HG02981 (cell line): Measurements from ENCODE around the gene C16orf54.
"Not testable (repeated sequence)": the region's sequence is repeated elsewhere in the genome, so short reads cannot be mapped to it uniquely, and the experiment has no call there.

ENCODE experiments used
- ATAC-seq: cut with Tn5 transposase; IDR thresholded peaks from one replicate; pipeline ENCODE4 v1.9.1; 2021; ENCODE audit warnings: mild to moderate bottlenecking, moderate library complexity; ENCODE audit not compliant: unreplicated experiment

The C16orf54 gene

DNA sequence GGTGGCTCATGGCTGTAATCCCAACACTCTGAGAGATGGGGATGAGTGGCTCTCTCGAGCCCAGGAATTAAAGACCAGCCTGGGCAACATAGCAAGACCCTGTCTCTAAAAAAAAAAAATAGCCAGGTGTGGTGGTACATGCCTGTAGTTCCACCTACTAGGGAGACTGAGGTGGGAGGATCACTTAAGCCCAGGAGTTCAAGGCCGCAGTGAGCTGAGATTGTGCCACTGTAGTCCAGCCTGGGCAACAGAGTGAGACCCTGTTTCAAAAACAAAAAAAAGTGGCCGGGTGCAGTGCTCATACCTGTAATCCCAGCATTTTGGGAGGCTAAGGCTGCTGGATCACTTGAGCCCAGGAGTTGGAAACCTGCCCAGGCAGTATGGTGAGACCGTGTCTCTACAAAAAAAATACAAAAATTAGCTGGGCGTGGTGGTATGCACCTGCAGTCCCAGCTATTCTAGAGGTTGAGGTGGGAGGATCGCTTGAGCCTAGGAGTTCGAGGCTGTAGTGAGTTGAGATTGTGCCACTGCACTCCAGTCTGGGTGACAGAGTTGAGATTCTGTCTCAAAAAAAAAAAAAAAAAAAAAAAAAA, 3.0 kb downstream of the C16orf54 start:
- ATAC-seq, result no peak

DNA sequence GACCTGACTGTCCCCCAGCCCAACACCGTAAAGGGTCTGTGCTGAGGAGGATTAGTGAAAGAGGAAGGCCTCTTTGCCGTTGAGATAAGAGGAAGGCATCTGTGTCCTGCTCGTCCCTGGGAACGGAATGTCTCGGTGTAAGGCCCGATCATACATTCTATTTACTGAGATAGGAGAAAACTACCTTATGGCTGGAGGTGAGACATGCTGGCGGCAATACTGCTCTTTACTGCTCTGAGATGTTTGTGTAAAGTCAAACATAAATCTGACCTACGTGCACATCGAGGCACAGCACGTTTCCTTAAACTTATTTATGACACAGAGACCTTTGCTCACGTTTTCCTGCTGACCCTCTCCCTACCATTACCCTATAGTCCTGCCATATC, 5.2 kb downstream of the C16orf54 start:
- not testable (repeated sequence) for ATAC-seq

DNA sequence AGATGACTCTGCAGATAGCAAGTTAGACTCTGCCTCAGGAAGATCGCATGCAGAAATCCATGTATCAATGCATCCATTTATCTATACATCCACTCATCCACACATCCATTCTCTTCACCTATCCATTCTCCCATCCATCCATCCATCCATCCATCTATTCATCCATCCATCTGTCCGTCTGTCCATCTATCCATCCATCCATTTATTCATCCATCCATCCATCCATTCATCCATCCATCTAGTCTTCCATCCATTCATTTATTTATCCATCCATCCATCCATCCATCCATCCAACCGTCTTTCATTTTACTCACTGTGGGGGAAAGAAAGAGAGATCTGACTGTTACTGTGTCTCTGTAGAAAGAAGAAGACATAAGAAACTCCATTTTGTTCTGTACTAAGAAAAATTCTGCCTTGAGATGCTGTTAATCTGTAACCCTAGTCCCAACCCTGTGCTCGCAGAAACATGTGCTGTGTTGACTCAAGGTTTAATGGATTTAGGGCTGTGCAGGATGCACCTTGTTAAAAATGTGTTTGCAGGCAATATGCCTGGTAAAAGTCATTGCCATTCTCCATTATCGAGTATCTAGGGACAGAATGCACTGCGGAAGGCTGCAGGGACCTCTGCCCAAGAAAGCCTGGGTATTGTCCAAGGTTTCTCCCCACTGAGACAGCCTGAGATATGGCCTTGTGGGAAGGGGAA, 5.7 kb downstream of the C16orf54 start:
- ATAC-seq, result not testable (repeated sequence)

DNA sequence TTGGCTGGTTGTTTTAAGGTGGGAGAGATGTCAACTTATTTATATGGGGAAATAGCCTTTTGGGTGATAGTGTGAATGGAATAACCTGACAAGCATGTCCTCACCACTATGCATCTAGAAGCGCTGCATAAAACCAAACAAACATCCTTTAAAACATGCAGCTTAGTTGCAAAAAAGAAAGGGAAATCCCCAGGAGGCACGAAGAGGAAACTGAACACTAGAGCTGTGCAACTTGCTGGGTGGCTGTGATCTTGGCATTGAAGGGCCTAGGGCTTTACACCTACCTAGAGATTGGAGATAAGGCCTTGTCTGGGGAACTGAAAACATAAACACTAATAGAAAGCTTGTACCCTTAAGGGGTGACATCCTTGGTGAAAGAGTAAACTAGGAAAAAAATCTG, 7.3 kb downstream of the C16orf54 start:
- no peak for ATAC-seq

DNA sequence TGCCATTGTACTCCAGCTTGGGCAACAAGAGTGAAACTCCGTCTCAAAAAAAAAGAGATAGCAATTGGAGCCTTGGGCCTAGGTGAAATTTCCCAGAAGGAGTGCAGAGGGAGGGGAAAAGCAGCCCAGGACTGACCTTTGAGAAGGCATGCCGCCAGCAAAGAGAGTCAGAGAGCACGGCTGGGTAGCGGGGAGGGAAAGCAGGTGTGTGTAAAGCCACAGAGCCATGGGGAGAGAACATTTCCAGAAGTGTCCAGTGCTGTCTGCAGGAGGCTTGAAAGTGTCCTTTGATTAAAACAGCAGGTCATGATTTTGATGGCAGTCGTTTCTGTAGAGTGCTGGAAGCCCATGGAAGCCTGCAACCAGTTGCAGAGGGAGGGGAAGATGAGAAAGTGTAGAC, 8.1 kb downstream of the C16orf54 start:
- ATAC-seq, result no peak

DNA sequence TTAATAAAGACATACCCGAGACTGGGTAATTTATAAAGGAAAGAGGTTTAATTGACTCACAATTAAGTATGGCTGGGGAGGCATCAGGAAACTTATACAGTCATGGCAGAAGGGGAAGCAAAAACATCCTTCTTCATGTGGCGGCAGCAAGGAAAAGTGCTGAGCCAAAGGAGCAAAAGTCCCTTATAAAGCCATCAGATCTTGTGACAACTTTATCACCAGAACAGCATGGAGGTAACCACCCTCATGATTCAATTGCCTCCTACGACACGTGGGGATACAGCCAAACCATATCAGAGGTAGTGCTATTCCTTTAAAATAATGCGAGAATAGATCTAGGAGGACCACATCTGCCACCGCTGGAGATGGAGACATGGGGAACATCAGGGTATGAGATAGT, 9.0 kb downstream of the C16orf54 start:
- ATAC-seq, result no peak

DNA sequence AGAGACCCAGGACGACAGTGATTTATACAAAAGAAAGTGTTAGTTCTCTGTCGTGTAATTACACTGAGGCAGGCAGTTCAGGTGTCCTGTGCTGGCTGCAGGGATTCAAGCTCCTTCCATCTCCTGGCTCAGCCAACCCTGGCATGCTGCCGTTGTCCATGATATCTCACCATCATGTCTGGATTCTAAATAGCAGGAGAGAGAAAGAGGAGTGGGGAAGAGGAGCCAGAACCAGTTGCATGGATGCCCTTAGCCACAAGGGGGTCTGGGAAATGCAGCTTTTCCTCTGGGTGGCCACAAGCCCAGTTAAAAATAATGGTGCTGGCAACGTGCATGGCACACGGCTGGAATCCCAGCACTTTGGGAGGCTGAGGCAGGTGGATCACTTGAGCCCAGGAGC, 9.7 kb downstream of the C16orf54 start:
- no peak for ATAC-seq

DNA sequence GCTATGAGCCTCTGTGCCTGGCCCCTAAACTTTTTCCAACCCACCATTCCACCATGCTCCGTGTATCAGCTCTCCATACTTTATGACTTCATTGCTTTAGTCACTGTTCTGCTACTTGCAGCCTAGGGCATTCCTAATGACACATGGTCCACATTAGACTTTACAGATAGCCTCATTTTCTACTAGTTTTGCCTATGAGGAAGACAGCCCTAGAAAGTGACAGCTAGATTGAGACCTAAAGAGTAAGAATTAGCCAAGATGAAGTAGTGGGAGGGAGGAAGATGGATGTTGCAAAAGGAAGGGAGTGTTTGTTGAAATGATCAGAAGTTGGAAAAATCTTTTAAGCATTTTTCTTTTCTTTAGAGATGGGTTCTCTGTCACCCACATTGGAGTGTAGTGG, 11.0 kb downstream of the C16orf54 start:
- ATAC-seq, result no peak

DNA sequence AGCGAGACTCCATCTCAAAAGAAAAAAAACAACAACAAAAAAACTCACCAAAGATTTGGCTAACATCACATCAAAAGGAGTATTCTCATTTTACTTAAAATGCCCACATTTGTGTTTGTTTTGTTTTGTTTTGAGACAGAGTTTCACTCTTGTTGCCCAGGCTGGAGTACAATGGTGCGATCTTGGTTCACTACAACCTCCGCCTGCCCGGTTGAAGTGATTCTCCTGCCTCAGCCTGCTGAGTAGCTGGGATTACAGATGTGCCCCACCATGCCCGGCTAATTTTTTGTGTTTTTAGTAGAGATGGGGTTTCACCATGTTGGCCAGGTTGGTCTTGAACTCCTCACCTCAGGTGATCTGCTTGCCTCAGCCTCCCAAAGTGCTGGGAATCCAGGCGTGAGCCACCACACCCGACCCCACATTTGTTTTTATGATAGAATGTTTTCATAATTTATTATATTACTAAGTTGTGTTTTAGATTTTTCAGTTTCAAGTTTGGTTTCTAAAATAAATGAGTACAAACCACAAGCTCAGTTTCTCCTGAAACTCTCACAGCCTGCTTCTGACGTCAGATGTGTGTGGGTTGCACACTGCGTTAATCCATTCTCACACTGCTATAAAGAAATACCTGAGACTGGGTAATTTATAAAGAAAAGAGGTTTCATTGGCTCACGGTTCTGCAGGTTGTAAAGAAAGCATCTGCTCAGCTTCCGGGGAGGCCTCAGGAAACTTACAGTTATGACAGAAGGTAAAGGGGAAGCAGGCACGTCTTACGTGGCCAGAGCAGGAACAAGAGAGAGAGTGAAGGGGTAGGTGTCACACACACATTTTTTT, 13.8 kb downstream of the C16orf54 start:
- ATAC-seq, result peak; percentile 55

DNA sequence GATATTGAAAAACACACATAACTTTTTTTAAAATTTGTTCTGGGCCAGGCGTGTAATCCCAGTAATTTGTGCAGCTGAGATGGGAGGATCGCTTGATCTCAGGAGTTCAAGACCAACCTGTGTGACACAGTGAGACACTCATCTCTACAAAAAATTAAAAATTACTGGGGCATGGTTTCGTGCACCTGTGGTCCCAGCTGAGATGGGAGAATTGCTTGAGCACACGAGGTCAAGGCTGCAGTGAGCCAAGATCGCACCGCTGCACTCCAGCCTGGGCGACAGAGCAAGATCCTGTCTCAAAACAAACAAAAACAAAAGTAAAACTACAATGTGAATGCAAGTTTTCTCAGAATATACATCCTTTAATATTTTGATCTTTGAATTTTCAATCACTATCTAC, 15.1 kb downstream of the C16orf54 start:
- ATAC-seq, result no peak

DNA sequence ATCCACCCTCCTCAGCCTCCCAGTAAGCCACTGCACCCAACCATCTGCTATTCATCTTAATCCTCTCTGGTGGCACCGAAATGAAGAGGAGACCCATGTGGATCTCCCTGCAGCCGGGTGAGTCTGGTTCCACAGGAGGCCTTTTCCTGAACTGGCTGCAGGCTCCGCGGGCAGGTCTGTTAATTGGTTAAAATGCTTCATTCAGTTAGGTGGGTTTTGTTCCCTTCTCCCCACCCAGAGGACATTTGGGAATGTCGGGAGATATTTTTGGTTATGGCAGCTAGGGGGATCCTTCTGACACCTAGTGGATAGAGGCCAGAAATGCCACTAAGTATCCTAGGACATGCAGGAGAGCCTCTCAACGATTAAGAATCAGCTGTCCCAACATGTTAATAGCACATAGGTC, 16.7 kb downstream of the C16orf54 start:
- no peak for ATAC-seq

DNA sequence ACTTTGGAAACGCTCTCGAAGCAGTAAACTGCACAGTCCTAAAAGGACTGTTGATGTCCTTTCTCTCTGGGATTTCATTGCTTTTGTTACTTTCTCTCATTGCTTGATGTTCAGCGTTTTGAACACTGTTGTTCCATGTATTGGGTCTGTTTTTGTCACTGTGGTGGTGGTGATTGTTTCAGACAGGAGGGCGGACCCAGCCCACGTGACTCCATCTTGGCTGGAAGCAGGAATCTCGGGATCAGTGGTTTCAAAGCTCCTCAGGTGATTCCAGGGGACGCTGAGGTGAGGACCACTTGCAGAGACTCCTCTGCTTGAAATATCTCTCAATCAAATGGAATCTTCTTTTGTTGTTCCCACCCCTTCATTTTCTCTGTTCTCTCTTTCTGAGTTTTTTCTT, 18.3 kb downstream of the C16orf54 start:
- ATAC-seq, result no peak

DNA sequence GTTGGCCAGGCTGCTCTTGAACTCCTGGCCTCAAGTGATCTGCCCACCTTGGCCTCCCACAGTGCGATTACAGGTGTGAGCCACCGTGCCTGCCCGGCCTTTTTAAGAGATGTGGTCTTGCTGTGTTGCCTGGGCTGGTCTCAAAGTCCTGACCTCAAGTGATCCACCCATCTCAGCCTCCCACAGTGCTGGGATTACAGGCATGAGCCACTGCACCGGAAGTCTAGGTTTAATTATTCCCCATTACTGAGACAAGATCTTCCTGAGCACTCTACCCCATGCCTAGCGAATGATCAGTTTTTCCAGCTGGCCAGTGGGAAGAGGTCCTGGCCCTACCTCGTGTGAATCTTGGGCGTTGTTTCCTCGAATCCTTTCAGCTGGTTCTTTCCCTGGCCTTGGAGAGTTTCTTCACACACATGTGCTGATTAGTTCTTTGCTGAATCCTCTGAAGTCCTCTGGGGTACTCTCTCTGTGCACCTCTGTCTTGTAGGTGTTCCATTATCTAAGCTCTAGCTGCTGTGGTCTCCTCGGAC, 18.9 kb downstream of the C16orf54 start:
- no peak for ATAC-seq

DNA sequence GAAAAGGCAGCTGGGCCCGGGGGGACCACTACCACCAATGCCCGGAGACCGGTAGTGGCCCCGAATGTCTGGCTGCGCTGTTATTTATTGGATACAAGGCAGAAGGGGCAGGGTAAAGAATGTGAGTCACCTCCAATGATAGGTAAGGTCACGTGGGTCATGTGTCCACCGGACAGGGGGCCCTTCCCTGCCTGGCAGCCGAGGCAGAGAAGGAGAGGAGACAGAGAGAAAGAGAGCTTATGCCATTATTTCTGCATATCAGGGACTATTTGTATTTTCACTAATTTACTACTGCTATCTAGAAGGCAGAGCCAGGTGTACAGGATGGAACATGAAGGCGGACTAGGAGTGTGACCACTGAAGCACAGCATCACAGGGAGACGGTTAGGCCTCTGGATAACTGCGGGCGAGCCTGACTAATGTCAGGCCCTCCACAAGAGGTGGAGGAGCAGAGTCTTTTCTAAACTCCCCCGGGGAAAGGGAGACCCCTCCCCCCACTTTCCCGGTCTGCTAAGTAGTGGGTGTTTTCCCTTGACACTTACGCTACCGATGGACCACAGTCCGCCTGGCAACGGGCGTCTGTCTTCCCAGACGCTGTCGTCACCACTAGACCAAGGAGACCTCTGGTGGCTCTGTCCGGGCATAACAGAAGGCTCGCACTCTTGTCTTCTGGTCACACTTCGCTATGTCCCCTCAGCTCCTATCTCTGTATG, 24.5 kb downstream of the C16orf54 start:
- ATAC-seq, result not testable (repeated sequence)

DNA sequence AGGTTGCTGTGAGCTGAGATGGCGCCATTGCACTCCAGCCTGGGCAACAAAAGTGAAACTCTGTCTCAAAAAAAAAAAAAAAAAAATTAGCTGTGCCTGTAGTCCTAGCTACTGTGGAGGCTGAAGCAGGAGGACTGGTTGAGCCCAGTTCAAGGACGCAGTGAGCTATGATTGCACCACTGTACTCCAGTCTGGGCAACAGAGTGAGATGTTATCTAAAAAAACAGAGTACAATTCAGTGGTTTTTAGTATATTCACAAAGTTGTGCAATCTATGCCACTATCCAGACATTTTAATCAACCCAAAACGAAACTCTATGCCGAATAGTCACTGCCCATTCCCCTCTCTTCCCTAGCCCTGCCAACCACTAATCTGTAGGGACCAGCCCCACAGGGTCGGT, 25.1 kb downstream of the C16orf54 start:
- ATAC-seq, result no peak

DNA sequence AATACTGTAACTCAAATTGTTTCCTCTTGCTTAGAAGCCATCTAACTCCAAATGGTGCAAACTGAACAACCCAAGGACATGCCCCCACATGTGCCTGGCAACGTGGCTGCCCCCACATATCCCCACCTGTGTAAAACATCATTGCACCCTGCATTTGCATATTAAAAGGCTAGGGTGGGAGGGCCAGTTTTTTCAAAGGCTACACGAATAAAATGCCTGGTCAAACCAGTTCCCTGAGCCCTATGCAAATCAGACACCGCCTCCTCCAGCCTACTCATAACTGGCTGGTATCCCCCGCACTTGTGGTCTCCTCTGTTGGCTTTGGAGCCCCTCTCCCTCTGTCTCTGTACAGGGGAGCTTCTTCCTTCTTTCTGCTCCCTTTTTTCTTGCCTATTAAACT, 26.7 kb downstream of the C16orf54 start:
- ATAC-seq, result no peak

DNA sequence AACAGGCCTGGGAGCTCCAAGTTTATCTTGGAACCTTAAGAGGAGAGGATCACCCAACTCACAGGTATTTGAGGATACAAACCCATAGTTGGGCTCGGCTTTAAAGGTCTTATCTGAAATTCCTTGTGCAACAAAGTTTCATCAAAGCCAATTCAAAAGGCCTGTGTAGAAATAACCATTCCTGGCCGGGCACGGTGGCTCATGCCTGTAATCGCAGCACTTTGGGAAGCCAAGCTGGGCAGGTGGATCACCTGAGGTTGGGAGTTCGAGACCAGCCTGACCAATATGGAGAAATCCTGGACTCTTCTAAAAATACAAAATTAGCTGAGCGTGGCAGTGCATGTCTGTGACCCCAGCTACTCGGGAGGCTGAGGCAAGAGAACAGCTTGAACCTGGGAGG, 28.7 kb downstream of the C16orf54 start:
- no peak for ATAC-seq

DNA sequence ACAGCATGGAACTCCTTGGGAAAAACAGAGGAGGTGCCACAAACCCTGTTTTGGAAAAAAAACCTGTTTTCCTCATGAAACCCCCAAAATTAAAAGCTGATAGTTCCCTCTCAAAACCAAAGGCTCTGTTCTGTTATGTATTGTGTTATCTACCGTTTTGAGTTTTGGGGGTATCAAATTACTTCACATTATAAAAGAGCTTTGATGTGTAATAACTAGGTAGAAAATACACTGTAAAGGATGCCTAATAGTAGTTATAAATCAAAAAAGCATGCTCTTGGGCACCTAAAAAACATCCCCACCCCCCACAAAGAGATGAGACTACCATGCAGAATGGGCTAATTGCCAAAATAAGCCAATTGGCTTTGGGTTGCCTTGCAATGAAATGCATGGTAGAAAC, 30.8 kb downstream of the C16orf54 start:
- no peak for ATAC-seq

DNA sequence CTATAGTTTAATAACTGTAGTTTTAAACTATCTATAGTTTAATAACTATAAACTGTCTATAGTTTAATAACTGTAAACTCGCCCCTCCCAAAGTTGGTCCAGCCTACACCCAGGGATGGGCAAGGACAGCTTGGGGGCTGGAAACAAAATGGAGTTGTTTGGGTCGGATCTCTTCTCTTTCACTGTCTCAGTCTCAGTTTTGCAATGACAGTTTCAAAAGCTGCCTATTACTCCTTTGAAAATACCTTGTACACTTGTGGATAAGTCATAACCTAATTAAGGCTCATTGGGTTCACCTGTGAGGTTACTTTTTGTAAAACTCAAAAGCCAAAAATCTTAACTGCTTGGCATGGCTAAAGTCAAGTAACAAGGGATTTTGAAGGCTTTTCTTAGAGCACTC, 31.4 kb downstream of the C16orf54 start:
- ATAC-seq, result no peak

DNA sequence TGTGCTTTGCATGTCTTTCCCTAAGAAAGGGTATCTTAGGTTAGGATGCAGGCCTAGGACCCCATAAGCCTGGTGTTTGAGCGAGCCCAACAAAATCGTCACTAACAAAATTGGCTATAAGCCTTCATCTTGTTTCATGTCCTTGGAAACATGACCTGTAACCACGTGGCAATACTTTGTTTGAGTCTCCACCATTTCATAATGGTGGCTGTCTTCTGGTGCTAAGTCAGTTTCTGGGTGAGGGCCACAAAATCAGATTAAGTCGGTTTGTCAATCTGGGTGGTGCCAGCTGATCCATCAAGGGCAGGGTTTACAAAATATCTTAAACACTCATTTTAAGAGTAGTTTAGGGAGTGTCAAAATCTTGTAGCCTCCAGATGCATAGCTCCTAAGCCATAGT, 33.0 kb downstream of the C16orf54 start:
- ATAC-seq, result no peak
